WI38 (cell line): Measurements from ENCODE around the gene CREB5.

Experiments used
- H3K4me3 ChIP-seq: 2 replicates; pipeline ENCODE4 v1.5.1; 2011; ENCODE audit warnings: low read depth, mild to moderate bottlenecking, control low read depth, low read length
- TF ChIP-seq, protein P1 (sequence below): IDR thresholded peaks from 2 replicates; pipeline ENCODE4 v1.5.1; 2012; ENCODE audit warnings: low read depth, mild to moderate bottlenecking, control low read depth, low read length

Gene CREB5

DNA sequence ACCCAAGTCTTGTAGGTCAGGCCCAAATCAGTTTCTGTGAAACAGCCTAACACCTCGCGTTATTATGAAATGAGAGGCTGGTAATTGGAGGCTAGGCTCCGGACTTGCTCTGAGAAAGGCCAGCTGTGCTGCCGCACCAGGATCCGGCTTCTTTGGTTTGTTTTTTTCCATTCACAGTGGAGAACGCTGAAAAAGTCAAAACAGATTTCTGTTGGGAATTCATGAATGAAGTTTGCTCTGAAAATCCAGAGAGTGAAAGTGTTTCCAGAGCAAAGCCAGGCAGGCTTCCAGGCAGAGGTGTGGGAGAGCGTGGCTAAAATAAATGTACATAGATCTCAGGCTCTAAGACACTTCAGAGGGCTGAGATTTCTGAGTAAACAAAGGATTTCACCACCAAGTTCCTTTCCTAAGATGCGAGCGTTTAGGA, 305.8 kb downstream of the CREB5 start:
- TF ChIP-seq, protein P1, sequence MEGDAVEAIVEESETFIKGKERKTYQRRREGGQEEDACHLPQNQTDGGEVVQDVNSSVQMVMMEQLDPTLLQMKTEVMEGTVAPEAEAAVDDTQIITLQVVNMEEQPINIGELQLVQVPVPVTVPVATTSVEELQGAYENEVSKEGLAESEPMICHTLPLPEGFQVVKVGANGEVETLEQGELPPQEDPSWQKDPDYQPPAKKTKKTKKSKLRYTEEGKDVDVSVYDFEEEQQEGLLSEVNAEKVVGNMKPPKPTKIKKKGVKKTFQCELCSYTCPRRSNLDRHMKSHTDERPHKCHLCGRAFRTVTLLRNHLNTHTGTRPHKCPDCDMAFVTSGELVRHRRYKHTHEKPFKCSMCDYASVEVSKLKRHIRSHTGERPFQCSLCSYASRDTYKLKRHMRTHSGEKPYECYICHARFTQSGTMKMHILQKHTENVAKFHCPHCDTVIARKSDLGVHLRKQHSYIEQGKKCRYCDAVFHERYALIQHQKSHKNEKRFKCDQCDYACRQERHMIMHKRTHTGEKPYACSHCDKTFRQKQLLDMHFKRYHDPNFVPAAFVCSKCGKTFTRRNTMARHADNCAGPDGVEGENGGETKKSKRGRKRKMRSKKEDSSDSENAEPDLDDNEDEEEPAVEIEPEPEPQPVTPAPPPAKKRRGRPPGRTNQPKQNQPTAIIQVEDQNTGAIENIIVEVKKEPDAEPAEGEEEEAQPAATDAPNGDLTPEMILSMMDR, result no peak
- H3K4me3 ChIP-seq, result no peak overlapping the region

- TF ChIP-seq, protein P1, result no peak
- no peak overlapping the region for H3K4me3 ChIP-seq
Observed at GRCh38 chr7:28718545-28718944, 306.2 kb downstream of the CREB5 start.

GRCh38 chr7:28722684-28723083, 310.4 kb downstream of the CREB5 start:
- no peak overlapping the region for H3K4me3 ChIP-seq
- TF ChIP-seq, protein P1, result no peak

- H3K4me3 ChIP-seq, result no peak overlapping the region
- TF ChIP-seq, protein P1, result no peak
Observed at GRCh38 chr7:28723336-28723735, 311.0 kb downstream of the CREB5 start.

DNA sequence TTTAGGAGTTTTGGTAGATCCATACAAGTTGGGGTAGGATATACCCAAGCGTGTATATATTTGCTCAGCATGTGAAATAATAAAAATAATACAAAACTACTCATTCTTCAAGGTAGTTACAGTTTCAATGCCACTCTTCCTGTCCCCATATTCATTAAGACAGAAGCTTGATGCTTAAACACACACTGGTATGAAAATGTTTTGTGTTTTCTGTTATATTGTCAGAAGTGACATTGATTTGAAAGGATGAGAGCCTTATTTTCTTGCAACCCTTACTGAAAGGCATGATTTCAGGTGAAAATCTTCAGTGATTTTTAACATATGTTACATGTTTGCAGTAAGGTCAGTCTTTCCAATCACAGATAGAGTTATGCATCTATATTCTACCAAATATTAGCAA, 312.2 kb downstream of the CREB5 start:
- no peak overlapping the region for H3K4me3 ChIP-seq
- TF ChIP-seq, protein P1, result no peak

DNA sequence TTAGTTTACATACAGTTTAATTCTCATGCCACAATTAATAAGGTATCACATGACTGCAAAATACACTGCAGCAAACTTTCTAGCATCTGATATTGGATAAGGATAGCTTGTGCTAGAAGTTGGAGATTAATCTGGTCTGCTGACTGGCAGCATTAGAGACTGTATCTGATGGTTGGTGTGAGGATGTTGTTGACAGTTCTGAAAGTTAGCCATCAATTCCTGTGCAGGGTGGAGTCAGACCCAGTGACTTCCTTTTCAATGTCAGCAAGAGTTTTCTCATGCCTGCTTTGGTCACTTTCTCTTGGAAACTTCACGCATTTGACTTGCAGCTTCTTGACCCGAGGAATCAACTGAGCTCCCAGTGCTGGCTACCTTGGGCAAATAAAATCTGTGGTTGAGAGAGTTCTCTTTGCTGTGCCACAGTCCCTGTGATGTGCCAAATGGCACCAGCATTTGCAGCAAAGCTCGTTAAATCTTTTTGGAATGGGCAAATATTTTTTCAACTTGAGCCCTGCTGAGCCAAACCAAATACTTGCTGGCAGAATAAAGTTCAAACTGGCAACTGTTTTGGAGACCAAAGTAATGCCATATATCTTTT, 312.8 kb downstream of the CREB5 start:
- no peak overlapping the region for H3K4me3 ChIP-seq
- TF ChIP-seq, protein P1, result no peak

DNA sequence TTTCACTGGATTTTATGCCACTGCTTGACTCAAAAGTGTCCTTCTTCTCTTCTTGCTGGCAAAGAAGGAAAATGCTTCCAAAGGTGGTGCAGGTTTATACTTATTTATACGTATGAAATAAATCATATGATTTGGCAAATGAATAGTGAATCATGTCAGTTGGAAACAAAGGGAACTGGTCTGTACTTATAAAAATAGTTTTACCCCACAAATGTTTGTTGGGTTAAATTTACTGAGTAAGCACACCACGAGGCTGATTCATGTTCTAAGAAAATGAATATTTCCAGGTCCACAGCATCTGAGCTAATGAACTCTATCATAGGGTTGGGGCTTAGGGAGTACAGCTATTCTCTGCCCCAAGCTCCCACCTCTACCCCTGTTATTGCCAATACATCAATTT, 313.6 kb downstream of the CREB5 start:
- TF ChIP-seq, protein P1, result no peak
- no peak overlapping the region for H3K4me3 ChIP-seq
